Measurements from ENCODE around the gene CLDN6. TPM values are rescaled to one million over a fixed set of nuclear protein-coding genes. Genes with fewer than 3 reads are reported as not detected.
"Not testable (repeated sequence)": the region's sequence is repeated elsewhere in the genome, so short reads cannot be mapped to it uniquely, and the experiment has no call there.

Gene CLDN6
- total and polyA plus RNA-seq, 9 of the 15 experiments (the other 6 are each of a cell fraction or from before 2014, with no cell fraction given), result 0.22 to 0.75 (median 0.38) TPM; not detected in 3

- BruUV-seq (replicated peaks); H3K9ac ChIP-seq (ENCODE audit: insufficient read depth in 1 of 2, low read depth in 2 of 2, low read length in 2 of 2); H3K9me1 ChIP-seq (ENCODE audit: control insufficient read depth, insufficient read depth, low read length); H3K79me2 ChIP-seq (ENCODE audit: control insufficient read depth, insufficient read depth, low read length); ATAC-seq; H3K4me3 ChIP-seq; H3K9me3 ChIP-seq (replicated peaks; ENCODE audit: control insufficient read depth, insufficient read depth, low read depth, low read length); H3K27me3 ChIP-seq (ENCODE audit: control insufficient read depth in 2 of 2, insufficient read depth in 2 of 2, low read length in 2 of 2); DNase-seq (ENCODE audit: extremely low read depth in 1 of 4, low spot score in 3 of 4); FAIRE-seq; H3K27ac ChIP-seq (ENCODE audit: extremely low read depth, low read depth, low read length); in situ Hi-C loops (cut with MboI); H3K36me3 ChIP-seq (ENCODE audit: control insufficient read depth, insufficient read depth, low read length); H4K20me1 ChIP-seq (replicated peaks; ENCODE audit: control insufficient read depth, insufficient read depth, low read length); H3K4me2 ChIP-seq (ENCODE audit: insufficient read depth, low read length); H2AFZ ChIP-seq (ENCODE audit: low read depth, low read length): not testable (repeated sequence)
- CTCF ChIA-PET (ENCODE audit: low intra/inter-chr PET ratio), result interaction anchor here (0.6 kb wide), 1 partner anchor 76 kb away, joined by 3 read pairs; no protein-coding TSS in a partner anchor
- POLR2A ChIA-PET, result interaction anchor here (0.8 to 0.9 kb wide), 3 partner anchors 27 to 182 kb away, joined by 3 to 4 read pairs (median 3); no protein-coding TSS in a partner anchor
- intact Hi-C loops (cut with micrococcal nuclease), result loop anchor here (5.0 to 10.0 kb wide), 2 partner anchors 47 to 119 kb away; no protein-coding TSS in a partner anchor
- peaks cover 8 to 38% of the 10 kb centered on the region in 2 experiments for H3K4me1 ChIP-seq (replicated peaks in 1 of 2; ENCODE audit: control insufficient read depth in 2 of 2, insufficient read depth in 2 of 2, low read length in 2 of 2)
- 54% methylated on average over 9 of the region's 9 CpGs for WGBS (ENCODE audit: insufficient coverage, low coverage, missing lambda C conversion rate)
These were observed 37.7 kb upstream of the CLDN6 start for GRCh38 chr16:3055734-3056115.

- intact Hi-C loops (cut with micrococcal nuclease) (loop anchor here (5.0 to 10.0 kb wide), 2 partner anchors 47 to 120 kb away; no protein-coding TSS in a partner anchor), in situ Hi-C loops (cut with MboI) (no loop called here)
- H3K4me1 ChIP-seq (replicated peaks in 1 of 2; ENCODE audit: control insufficient read depth in 2 of 2, insufficient read depth in 2 of 2, low read length in 2 of 2), result peaks cover 8 to 39% of the 10 kb centered on the region in 2 experiments
- H4K20me1 ChIP-seq (replicated peaks; ENCODE audit: control insufficient read depth, insufficient read depth, low read length), result 0 out of 2 replicates have a peak, but pooled peaks cover 3% of the 10 kb centered on the region
- FAIRE-seq (no peak), ATAC-seq (no peak), DNase-seq (ENCODE audit: extremely low read depth in 1 of 4, low spot score in 3 of 4) (no peak)
- no peaks in the 10 kb centered on the region for H3K9me3 ChIP-seq (replicated peaks; ENCODE audit: control insufficient read depth, insufficient read depth, low read depth, low read length)
- POLR2A ChIA-PET, result interaction anchor here (0.8 to 0.9 kb wide), 2 partner anchors 113 to 183 kb away, joined by 3 to 4 read pairs; no protein-coding TSS in a partner anchor
- WGBS (ENCODE audit: insufficient coverage, low coverage, missing lambda C conversion rate), result 47% methylated on average over 17 of the region's 17 CpGs
- BruUV-seq (replicated peaks), result no TSS peak
- peaks cover 4% of the 10 kb centered on the region for H3K9me1 ChIP-seq (ENCODE audit: control insufficient read depth, insufficient read depth, low read length)
- H2AFZ ChIP-seq (ENCODE audit: low read depth, low read length), result no peak overlapping the region
- no peak overlapping the region for H3K27ac ChIP-seq (ENCODE audit: extremely low read depth, low read depth, low read length)
- no peaks in the 10 kb centered on the region for H3K36me3 ChIP-seq (ENCODE audit: control insufficient read depth, insufficient read depth, low read length)
- H3K4me2 ChIP-seq (ENCODE audit: insufficient read depth, low read length), result no peak overlapping the region
- H3K79me2 ChIP-seq (ENCODE audit: control insufficient read depth, insufficient read depth, low read length), result peaks cover 2% of the 10 kb centered on the region; the same call in 2 of the 3 replicates
- CTCF ChIA-PET (ENCODE audit: low intra/inter-chr PET ratio), result interaction anchor here (0.6 kb wide), 1 partner anchor 77 kb away, joined by 3 read pairs; no protein-coding TSS in a partner anchor
- H3K4me3 ChIP-seq, result no peak overlapping the region
- H3K9ac ChIP-seq (ENCODE audit: insufficient read depth in 1 of 2, low read depth in 2 of 2, low read length in 2 of 2), result no peak overlapping the region
- H3K27me3 ChIP-seq (ENCODE audit: control insufficient read depth in 2 of 2, insufficient read depth in 2 of 2, low read length in 2 of 2), result peaks cover 0 to 8% of the 10 kb centered on the region in 2 experiments; a peak in 2 of 5 replicates
- TF ChIP-seq DEAF1 (CRISPR knock-in tag; IDR thresholded peaks at IDR 0.05) (no peak), EZH2 (IDR thresholded peaks at IDR 0.05; ENCODE audit: borderline replicate concordance, low read depth, low read length) (no peak), BRD9 (IDR thresholded peaks at IDR 0.05; ENCODE audit: low read depth, partially characterized antibody) (no peak), BCOR (IDR thresholded peaks at IDR 0.05) (peak; percentile 63; the same call in 1 of the 2 replicates), ZFP91 (CRISPR knock-in tag; IDR thresholded peaks at IDR 0.05) (no peak), NBN (IDR thresholded peaks at IDR 0.05; ENCODE audit: low read depth) (no peak), DNMT1 (IDR thresholded peaks at IDR 0.05) (no peak), TFAP4 (CRISPR knock-in tag; IDR thresholded peaks at IDR 0.05; ENCODE audit: borderline replicate concordance) (no peak), POLR2G (IDR thresholded peaks at IDR 0.05; ENCODE audit: low read depth, low read length) (peak; percentile 35; the same call in 1 of the 2 replicates)
These were observed 37.2 kb upstream of the CLDN6 start for GRCh38 chr16:3054965-3055733.

All from K562 (cell line).